ENCODE data around the gene NFIA.

DNA sequence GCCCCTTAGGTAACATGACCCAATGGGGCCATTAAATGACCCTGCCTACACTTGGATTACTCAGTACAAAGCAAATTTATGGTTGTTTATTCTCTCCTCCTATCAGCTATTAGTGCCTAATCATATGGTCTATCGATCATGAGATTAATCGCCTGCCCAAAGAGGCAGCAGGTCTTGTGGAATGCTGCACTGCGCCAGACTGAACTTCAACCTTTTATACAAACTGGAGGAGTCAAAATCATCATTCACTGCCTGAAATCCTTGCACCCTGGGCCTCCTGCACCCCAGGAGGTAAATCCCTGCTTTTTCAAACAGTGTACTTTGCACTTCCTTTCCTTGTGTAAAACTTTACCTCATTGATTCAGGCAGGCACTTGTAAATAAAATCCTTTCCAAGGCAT is 69.7 kb downstream of the NFIA start:
- TF ChIP-seq, protein P1, sequence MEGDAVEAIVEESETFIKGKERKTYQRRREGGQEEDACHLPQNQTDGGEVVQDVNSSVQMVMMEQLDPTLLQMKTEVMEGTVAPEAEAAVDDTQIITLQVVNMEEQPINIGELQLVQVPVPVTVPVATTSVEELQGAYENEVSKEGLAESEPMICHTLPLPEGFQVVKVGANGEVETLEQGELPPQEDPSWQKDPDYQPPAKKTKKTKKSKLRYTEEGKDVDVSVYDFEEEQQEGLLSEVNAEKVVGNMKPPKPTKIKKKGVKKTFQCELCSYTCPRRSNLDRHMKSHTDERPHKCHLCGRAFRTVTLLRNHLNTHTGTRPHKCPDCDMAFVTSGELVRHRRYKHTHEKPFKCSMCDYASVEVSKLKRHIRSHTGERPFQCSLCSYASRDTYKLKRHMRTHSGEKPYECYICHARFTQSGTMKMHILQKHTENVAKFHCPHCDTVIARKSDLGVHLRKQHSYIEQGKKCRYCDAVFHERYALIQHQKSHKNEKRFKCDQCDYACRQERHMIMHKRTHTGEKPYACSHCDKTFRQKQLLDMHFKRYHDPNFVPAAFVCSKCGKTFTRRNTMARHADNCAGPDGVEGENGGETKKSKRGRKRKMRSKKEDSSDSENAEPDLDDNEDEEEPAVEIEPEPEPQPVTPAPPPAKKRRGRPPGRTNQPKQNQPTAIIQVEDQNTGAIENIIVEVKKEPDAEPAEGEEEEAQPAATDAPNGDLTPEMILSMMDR (conservative IDR thresholded peaks at IDR 0.05; ENCODE audit: low read length), result no peak
- no peak for TF ChIP-seq EZH2phosphoT487 (IDR thresholded peaks at IDR 0.05; ENCODE audit: borderline replicate concordance)

Data from Loucy (cell line).